Hepatocyte (in vitro differentiated cells): ENCODE measurements around the gene NR4A1. TPM values are rescaled to one million over a fixed set of nuclear protein-coding genes. Genes with fewer than 3 reads are reported as not detected.

Source experiments
- DNase-seq: peaks from one replicate; pipeline ENCODE4 v3.0.0-alpha.2; 2016; ENCODE audit warnings: low spot score
- H2AFZ ChIP-seq: fragments of 200-600 bp; sonication (generic); 2 replicates; pipeline ENCODE4 v1.6.0; 2016; ENCODE audit warnings: antibody characterized with exemption, mild to moderate bottlenecking
- H3K27ac ChIP-seq: fragments of 200-600 bp; sonication (generic); 2 replicates; pipeline ENCODE4 v1.5.1; 2016; ENCODE audit warnings: mild to moderate bottlenecking
- H3K27me3 ChIP-seq: fragments of 200-600 bp; sonication (generic); 2 replicates; pipeline ENCODE4 v1.6.1; 2016
- H3K36me3 ChIP-seq: fragments of 200-600 bp; sonication (generic); replicated peaks from 2 replicates; pipeline ENCODE4 v1.5.1; 2016; ENCODE audit warnings: low read depth; ENCODE audit not compliant: insufficient read depth
- H3K4me1 ChIP-seq: fragments of 200-600 bp; sonication (generic); 2 replicates; pipeline ENCODE4 v1.5.1; 2016; ENCODE audit warnings: mild to moderate bottlenecking, moderate library complexity; ENCODE audit not compliant: insufficient read depth
- H3K4me2 ChIP-seq: fragments of 200-600 bp; sonication (generic); 2 replicates; pipeline ENCODE4 v1.6.0; 2016
- H3K4me3 ChIP-seq: fragments of 200-600 bp; sonication (generic); 2 replicates; pipeline ENCODE4 v1.5.1; 2016; ENCODE audit warnings: mild to moderate bottlenecking
- H3K79me2 ChIP-seq: fragments of 200-600 bp; sonication (generic); 2 replicates; pipeline ENCODE4 v1.6.0; 2017; ENCODE audit warnings: mild to moderate bottlenecking
- H3K9me2 ChIP-seq: fragments of 200-600 bp; sonication (generic); replicated peaks from 2 replicates; pipeline ENCODE4 v1.6.0; 2017; ENCODE audit warnings: mild to moderate bottlenecking; ENCODE audit not compliant: insufficient read depth
- H3K9me3 ChIP-seq: fragments of 200-600 bp; sonication (generic); 2 replicates; pipeline ENCODE4 v1.5.1; 2016; ENCODE audit warnings: low read depth, mild to moderate bottlenecking
- H4K20me1 ChIP-seq: fragments of 200-600 bp; sonication (generic); 2 replicates; pipeline ENCODE4 v1.6.0; 2016; ENCODE audit warnings: mild to moderate bottlenecking; ENCODE audit not compliant: insufficient read depth, poor library complexity, severe bottlenecking
- EZH2 ChIP-seq: fragments of 200-600 bp; sonication (generic); IDR thresholded peaks from 2 replicates; pipeline ENCODE4 v1.6.1; 2016; ENCODE audit warnings: antibody characterized with exemption, mild to moderate bottlenecking, borderline replicate concordance
- EZH2phosphoT487 ChIP-seq: fragments of 200-600 bp; sonication (generic); IDR thresholded peaks from one replicate; pipeline ENCODE4 v1.6.1; 2018; ENCODE audit warnings: antibody characterized with exemption, mild to moderate bottlenecking, low read depth, moderate library complexity; ENCODE audit not compliant: unreplicated experiment, severe bottlenecking
- WGBS: methylation state at CpG from one replicate; pipeline ENCODE4 v1.1.6; 2016; ENCODE audit warnings: low lambda C conversion rate; ENCODE audit errors: missing lambda C conversion rate; 5-methylcytosine and 5-hydroxymethylcytosine counted together
- polyA plus RNA-seq: library from polyadenylated mRNA; unstranded; fragments of >200 nt; fragmentation: Nextera tagmentation; extraction: Ambion mirVana; gene quantifications from 2 replicates; pipeline ENCODE4 v1.2.1, GENCODE V29; 2016
- total RNA-seq: library from RNA; depleted of rRNA; stranded (reverse); fragments of >200 nt; gene quantifications from 2 replicates; pipeline ENCODE4 v1.2.3, GENCODE V29; 2014
- TF ChIP-seq, protein P1 (sequence below): fragments of 200-600 bp; sonication (generic); IDR thresholded peaks from 2 replicates; pipeline ENCODE4 v1.5.1; 2016; ENCODE audit warnings: antibody characterized with exemption, mild to moderate bottlenecking; ENCODE audit not compliant: poor library complexity

The NR4A1 gene
- total and polyA plus RNA-seq, 2 experiments from 2014 or later = 39.2 to 131 TPM

DNA sequence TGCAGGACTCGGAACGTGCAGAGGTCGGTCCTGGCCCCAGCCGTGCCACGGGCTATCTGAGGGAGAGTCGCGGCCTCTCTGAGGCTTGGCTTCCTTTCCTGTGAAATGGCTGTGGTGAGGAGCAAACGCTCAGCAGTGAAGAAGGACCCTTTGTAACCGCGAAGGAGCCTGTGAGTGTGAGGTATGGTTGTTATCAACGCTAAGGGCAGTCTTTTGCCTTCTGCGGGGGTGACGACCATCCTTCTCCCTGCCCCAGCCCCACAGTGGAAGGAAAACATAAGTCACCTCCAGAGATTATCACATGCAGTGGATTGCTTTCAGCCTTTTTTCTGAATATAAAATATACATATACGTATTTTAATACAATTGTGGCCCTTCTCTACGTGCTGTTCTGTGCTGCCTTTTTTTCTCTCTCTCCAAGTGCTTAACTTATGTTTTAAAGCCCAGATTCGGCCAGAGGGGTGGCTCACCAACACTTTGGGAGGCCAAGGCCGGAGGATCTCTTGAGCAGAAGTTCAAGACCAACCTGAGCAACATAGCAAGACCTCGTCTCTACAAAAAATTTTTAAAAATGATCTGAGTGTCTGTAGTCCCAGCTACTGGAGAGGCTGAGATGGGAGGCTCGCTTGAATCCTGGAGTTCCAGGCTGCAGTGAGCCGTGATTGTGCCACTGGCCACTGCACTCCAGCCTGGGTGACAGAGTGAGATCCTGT, 27.1 kb upstream of the NR4A1 start:
- Histone ChIP-seq H3K4me2 (peak overlapping the region; percentile 99), H3K4me3 (no peak overlapping the region), H3K4me1 (peaks cover 4% of the 10 kb centered on the region), H3K9me2 (no peaks in the 10 kb centered on the region), H3K9me3 (no peaks in the 10 kb centered on the region), H3K79me2 (no peaks in the 10 kb centered on the region), H3K27ac (no peak overlapping the region), H4K20me1 (no peaks in the 10 kb centered on the region), H2AFZ (peak overlapping the region; percentile 41), H3K36me3 (no peaks in the 10 kb centered on the region), H3K27me3 (peaks cover 8% of the 10 kb centered on the region)
- TF ChIP-seq EZH2 = no peak
- TF ChIP-seq, protein P1, sequence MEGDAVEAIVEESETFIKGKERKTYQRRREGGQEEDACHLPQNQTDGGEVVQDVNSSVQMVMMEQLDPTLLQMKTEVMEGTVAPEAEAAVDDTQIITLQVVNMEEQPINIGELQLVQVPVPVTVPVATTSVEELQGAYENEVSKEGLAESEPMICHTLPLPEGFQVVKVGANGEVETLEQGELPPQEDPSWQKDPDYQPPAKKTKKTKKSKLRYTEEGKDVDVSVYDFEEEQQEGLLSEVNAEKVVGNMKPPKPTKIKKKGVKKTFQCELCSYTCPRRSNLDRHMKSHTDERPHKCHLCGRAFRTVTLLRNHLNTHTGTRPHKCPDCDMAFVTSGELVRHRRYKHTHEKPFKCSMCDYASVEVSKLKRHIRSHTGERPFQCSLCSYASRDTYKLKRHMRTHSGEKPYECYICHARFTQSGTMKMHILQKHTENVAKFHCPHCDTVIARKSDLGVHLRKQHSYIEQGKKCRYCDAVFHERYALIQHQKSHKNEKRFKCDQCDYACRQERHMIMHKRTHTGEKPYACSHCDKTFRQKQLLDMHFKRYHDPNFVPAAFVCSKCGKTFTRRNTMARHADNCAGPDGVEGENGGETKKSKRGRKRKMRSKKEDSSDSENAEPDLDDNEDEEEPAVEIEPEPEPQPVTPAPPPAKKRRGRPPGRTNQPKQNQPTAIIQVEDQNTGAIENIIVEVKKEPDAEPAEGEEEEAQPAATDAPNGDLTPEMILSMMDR = no peak
- TF ChIP-seq EZH2phosphoT487 = no peak
- no peak for DNase-seq
- 37% methylated on average over 20 of the region's 20 CpGs for WGBS

DNA sequence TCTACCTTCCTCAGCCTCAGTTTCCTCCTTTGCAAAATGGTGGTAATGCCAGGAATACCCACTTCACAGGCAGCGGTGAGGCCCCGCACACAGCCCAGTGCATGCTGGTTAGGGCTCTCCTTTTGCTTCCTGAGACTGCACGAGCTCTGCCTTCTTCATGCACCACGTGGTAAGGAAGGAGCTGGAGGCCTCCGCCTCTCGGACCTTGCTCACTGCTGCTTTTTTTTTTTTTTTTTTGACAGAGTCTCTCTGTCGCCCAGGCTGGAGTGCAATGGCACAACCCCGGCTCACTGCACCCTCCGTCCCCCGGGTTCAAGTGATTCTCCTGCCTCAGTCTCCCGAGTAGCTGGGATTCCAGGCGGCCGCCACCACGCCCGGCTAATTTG, 26.4 kb upstream of the NR4A1 start:
- H3K4me3 ChIP-seq = no peak overlapping the region
- H2AFZ ChIP-seq = no peak overlapping the region
- no peak overlapping the region for H3K27ac ChIP-seq
- DNase-seq = no peak
- H3K79me2 ChIP-seq = no peaks in the 10 kb centered on the region
- H3K4me1 ChIP-seq = peaks cover 4% of the 10 kb centered on the region
- H3K9me3 ChIP-seq = no peaks in the 10 kb centered on the region
- H3K9me2 ChIP-seq = no peaks in the 10 kb centered on the region
- no peak overlapping the region for H3K4me2 ChIP-seq
- H3K27me3 ChIP-seq = peaks cover 8% of the 10 kb centered on the region
- WGBS = 93% methylated on average over 15 of the region's 15 CpGs
- no peaks in the 10 kb centered on the region for H3K36me3 ChIP-seq
- TF ChIP-seq EZH2 (no peak), EZH2phosphoT487 (no peak)
- TF ChIP-seq, protein P1 = no peak
- H4K20me1 ChIP-seq = no peaks in the 10 kb centered on the region

DNA sequence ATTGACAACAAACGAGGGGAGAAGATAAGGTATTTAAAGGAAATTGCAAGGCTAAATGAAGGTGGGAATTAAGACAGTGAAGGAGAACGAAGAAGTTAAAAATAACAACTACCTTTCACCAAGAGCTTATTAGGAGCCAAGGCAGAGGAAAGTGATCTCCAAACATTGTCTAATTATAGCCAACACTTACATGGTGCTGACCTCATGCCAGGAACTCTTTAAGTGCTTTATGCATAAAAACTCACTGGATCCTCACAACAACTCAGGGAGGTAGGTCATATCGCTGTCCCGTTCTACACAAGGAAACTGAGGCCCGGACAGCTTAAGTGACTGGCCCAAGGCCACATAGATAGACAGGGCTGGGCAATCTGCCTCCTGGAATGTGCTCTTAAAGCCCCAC, 25.0 kb upstream of the NR4A1 start:
- TF ChIP-seq EZH2phosphoT487 (no peak), EZH2 (no peak)
- TF ChIP-seq, protein P1 = no peak

More for the DNA sequence above, 25.0 kb upstream of the NR4A1 start:
- H3K79me2 ChIP-seq = no peaks in the 10 kb centered on the region
- no peaks in the 10 kb centered on the region for H3K9me3 ChIP-seq
- H3K9me2 ChIP-seq = no peaks in the 10 kb centered on the region
- H3K4me1 ChIP-seq = peaks cover 4% of the 10 kb centered on the region
- no peaks in the 10 kb centered on the region for H4K20me1 ChIP-seq
- 91% methylated on average over 5 of the region's 5 CpGs for WGBS
- H3K27me3 ChIP-seq = peaks cover 8% of the 10 kb centered on the region
- no peak overlapping the region for H2AFZ ChIP-seq
- H3K4me3 ChIP-seq = no peak overlapping the region
- no peak overlapping the region for H3K27ac ChIP-seq
- H3K4me2 ChIP-seq = peak overlapping the region; percentile 81
- no peak for DNase-seq
- no peaks in the 10 kb centered on the region for H3K36me3 ChIP-seq
